AG09319 (cell line): ENCODE data around the gene TRIM62.
"Not testable (repeated sequence)": the region's sequence is repeated elsewhere in the genome, so short reads cannot be mapped to it uniquely, and the experiment has no call there.

Experiments
- DNase-seq: peaks from one replicate; pipeline ENCODE4 v3.0.0-alpha.2; 2010; ENCODE audit warnings: low read depth; ENCODE audit errors: extremely low read depth
- CTCF ChIP-seq: IDR thresholded peaks from 2 replicates; pipeline ENCODE4 v1.5.1; 2011; ENCODE audit warnings: low read depth, mild to moderate bottlenecking, inconsistent platforms, low read length, moderate library complexity

Gene TRIM62

DNA sequence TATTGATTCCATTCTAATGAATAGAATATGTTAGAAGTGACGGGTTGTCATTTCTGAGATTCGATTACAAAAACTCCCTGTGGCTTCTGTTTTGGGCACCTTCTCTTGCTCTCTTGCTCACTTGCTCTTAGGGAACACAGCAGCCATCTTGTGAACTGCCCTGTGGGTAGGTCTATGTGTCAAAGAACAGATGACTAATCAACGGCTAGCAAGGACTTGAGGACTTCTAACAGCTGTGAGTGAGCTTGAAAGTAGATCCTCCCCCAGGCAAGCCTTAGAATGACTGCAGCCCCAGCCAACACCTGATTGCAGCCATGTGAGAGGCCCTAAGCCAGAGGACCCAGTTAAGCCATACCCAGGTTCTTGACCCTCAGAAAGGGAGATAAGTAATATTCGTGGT lies 51.5 kb downstream of the TRIM62 start:
- no peak for TF ChIP-seq CTCF
- DNase-seq, result no peak

- no peak for TF ChIP-seq CTCF
- DNase-seq, result no peak
Observed at GRCh38 chr1:33128781-33129180, 53.1 kb downstream of the TRIM62 start.

- peak; percentile 98 for DNase-seq
- TF ChIP-seq CTCF, result peak; percentile 97
Observed at GRCh38 chr1:33127001-33127823, 54.6 kb downstream of the TRIM62 start.

GRCh38 chr1:33126411-33127000 lies 55.3 kb downstream of the TRIM62 start:
- no peak for TF ChIP-seq CTCF

GRCh38 chr1:33124647-33125046 lies 57.2 kb downstream of the TRIM62 start:
- DNase-seq, result not testable (repeated sequence)

More at GRCh38 chr1:33126411-33127000, 55.3 kb downstream of the TRIM62 start:
- DNase-seq, result no peak

DNA sequence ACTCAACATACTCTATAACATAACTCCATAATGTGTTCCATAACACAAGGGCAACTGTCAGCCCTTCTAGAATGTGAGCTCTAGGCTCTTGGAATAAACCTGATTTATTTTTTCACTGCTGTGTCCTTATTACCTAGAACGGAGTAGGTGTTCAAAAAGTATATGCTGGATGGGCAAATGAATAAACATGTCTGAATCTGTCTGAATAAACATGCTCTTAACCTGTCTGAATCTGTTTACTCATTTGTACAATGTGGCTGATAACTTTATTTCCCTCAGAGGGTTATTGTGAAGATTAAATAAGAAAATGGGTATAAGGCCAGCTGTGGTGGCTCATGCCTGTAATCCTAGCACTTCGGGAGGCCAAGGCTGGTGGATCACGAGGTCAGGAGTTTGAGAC lies 58.6 kb downstream of the TRIM62 start:
- no peak for TF ChIP-seq CTCF
- DNase-seq, result no peak

DNA sequence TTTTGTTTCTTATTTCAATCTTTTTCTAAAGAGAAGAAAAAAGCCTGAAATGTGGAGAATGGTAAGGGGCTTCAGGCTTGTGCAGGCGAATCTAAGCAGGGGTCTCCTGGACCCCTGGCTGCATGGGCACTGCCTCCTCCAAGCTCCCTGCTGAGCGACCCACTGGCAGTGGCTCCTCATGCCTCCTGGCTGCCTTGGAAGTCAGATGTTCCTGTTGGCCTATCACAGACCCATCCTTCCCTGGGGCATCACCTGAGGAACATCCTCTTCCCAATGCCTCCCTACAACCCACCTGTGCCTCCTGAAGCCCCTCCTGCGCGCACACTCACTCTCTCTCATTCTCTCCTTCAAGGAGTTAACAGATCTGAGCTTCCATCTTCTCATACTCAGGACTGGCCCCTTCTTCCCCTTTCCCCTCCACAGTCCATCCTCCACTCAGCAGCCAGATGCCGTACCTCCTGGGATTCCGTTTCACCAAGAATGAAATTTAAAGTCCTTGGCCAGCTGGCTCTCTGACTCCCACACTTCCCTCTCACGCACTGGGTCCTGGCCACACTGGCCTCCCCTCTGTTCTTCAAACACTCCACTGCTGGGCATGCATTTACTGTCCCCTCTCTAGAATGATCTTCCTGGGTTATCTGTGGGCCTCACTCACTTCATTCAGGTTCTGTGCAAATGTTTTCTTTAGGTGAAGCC lies 59.2 kb downstream of the TRIM62 start:
- no peak for DNase-seq
- TF ChIP-seq CTCF, result no peak
